Measurements from ENCODE around the gene LAD1.

- no peak for TF ChIP-seq EZH2phosphoT487 (IDR thresholded peaks at IDR 0.05; ENCODE audit: borderline replicate concordance)
- TF ChIP-seq CTCF (conservative IDR thresholded peaks at IDR 0.05; ENCODE audit: low read length): no peak
Measured at GRCh38 chr1:201357636-201358348, 41.3 kb downstream of the LAD1 start.
